IMR-90 (cell line): Measurements from ENCODE around the gene MGAT5B. TPM values are rescaled to one million over a fixed set of nuclear protein-coding genes. Genes with fewer than 3 reads are reported as not detected.

Experiments used
- ATAC-seq: fragments of 200-7000 bp; cut with Tn5 transposase; 2 replicates; pipeline ENCODE4 v1.9.1; 2020; ENCODE audit warnings: low read depth, mild to moderate bottlenecking, moderate library complexity
- BruUV-seq: library from RNA; stranded (reverse); fragments of 400-500 nt; replicated peaks from 2 replicates; lab custom pipeline; 2021; lab: Mats Ljungman, UMichigan
- CTCF ChIA-PET: fragments of 300-600 bp; formaldehyde crosslinking; extraction: SDS; loops from one replicate; lab custom pipeline; 2021; ENCODE audit warnings: antibody characterized with exemption; lab: Yijun Ruan, JAX
- POLR2A ChIA-PET: fragments of 300-600 bp; sonication (Branson Sonifier 250); formaldehyde crosslinking; loops from one replicate; lab custom pipeline; 2022; ENCODE audit warnings: antibody characterized with exemption; ENCODE audit not compliant: unreplicated experiment; lab: Charles Lee
- DNase-seq: peaks from one replicate; pipeline ENCODE4 v3.0.0; 2013
- H2AFZ ChIP-seq: replicated peaks from 2 replicates; pipeline ENCODE3; 2013; ENCODE audit warnings: low read length, mild to moderate bottlenecking; ENCODE audit not compliant: poor library complexity
- H2AK5ac ChIP-seq: 2 replicates; pipeline ENCODE4 v1.6.1; 2013; ENCODE audit warnings: low read depth, low read length, inconsistent platforms
- H2AK9ac ChIP-seq: replicated peaks from 2 replicates; pipeline ENCODE3; 2013; ENCODE audit warnings: mild to moderate bottlenecking, low read depth, low read length, moderate library complexity; ENCODE audit not compliant: poor library complexity
- H2BK120ac ChIP-seq: 2 replicates; pipeline ENCODE4 v1.6.1; 2013; ENCODE audit warnings: low read depth, low read length, inconsistent platforms
- H2BK15ac ChIP-seq: 3 replicates; pipeline ENCODE4 v1.6.1; 2013; ENCODE audit warnings: low read depth, low read length, inconsistent platforms
- H2BK20ac ChIP-seq: 2 replicates; pipeline ENCODE4 v1.6.1; 2013; ENCODE audit warnings: low read depth, mild to moderate bottlenecking, inconsistent platforms, low read length, moderate library complexity
- H2BK5ac ChIP-seq: 2 replicates; pipeline ENCODE4 v1.6.1; 2013; ENCODE audit warnings: mild to moderate bottlenecking, low read depth, low read length, inconsistent platforms; ENCODE audit not compliant: poor library complexity, severe bottlenecking
- H3K14ac ChIP-seq: replicated peaks from 2 replicates; pipeline ENCODE4 v1.6.1; 2013; ENCODE audit warnings: low read depth, low read length, inconsistent platforms
- H3K18ac ChIP-seq: 2 replicates; pipeline ENCODE4 v1.6.1; 2013; ENCODE audit warnings: low read depth, low read length, control low read depth
- H3K23ac ChIP-seq: 2 replicates; pipeline ENCODE4 v1.6.1; 2013; ENCODE audit warnings: low read depth, low read length, inconsistent platforms
- H3K27ac ChIP-seq: 2 replicates; pipeline ENCODE4 v1.5.1; 2013; ENCODE audit warnings: mild to moderate bottlenecking, control low read depth, low read length; ENCODE audit not compliant: insufficient read depth
- H3K27me3 ChIP-seq: 2 replicates; pipeline ENCODE4 v1.6.1; 2013; ENCODE audit warnings: low read length; ENCODE audit not compliant: control insufficient read depth, insufficient read depth
- H3K36me3 ChIP-seq: 2 replicates; pipeline ENCODE4 v1.6.1; 2013; ENCODE audit warnings: low read length, mixed read lengths; ENCODE audit not compliant: control insufficient read depth, insufficient read depth
- H3K4ac ChIP-seq: 2 replicates; pipeline ENCODE4 v1.6.1; 2013; ENCODE audit warnings: low read depth, low read length, inconsistent platforms
- H3K4me1 ChIP-seq: 2 replicates; pipeline ENCODE4 v1.6.1; 2013; ENCODE audit warnings: low read length, mixed read lengths; ENCODE audit not compliant: control insufficient read depth, insufficient read depth
- H3K4me2 ChIP-seq: 2 replicates; pipeline ENCODE4 v1.6.1; 2013; ENCODE audit warnings: low read depth, mild to moderate bottlenecking, control low read depth, low read length, moderate library complexity
- H3K4me3 ChIP-seq: 2 replicates; pipeline ENCODE4 v1.5.1; 2013; ENCODE audit warnings: low read depth, mild to moderate bottlenecking, control low read depth, low read length, moderate library complexity; ENCODE audit not compliant: insufficient read depth
- H3K56ac ChIP-seq: 2 replicates; pipeline ENCODE4 v1.6.1; 2013; ENCODE audit warnings: low read length, inconsistent platforms; ENCODE audit not compliant: insufficient read depth; ENCODE audit errors: extremely low read depth
- H3K79me1 ChIP-seq, 2 experiments: 2 replicates each; pipeline ENCODE4 v1.6.1; 2013; ENCODE audit warnings: low read length in 2 of 2, inconsistent platforms in 1 of 2, low read depth in 1 of 2
- H3K9ac ChIP-seq: 2 replicates; pipeline ENCODE4 v1.6.1; 2013; ENCODE audit warnings: low read depth, low read length, control low read depth
- H3K9me1 ChIP-seq: 2 replicates; pipeline ENCODE4 v1.6.1; 2013; ENCODE audit warnings: low read length, inconsistent platforms; ENCODE audit not compliant: insufficient read depth
- H3K9me3 ChIP-seq: 2 replicates; pipeline ENCODE4 v1.6.1; 2013; ENCODE audit warnings: low read length; ENCODE audit not compliant: control insufficient read depth, insufficient read depth
- H4K20me1 ChIP-seq: 2 replicates; pipeline ENCODE4 v1.6.1; 2013; ENCODE audit warnings: low read length, inconsistent platforms; ENCODE audit not compliant: insufficient read depth
- H4K5ac ChIP-seq: 2 replicates; pipeline ENCODE4 v1.6.1; 2013; ENCODE audit warnings: mild to moderate bottlenecking, low read depth, low read length, control low read depth
- H4K8ac ChIP-seq, 2 experiments: 2 replicates each; pipeline ENCODE4 v1.6.1; 2013; ENCODE audit warnings: low read depth in 2 of 2, low read length in 2 of 2, control low read depth in 1 of 2, inconsistent platforms in 1 of 2
- H4K91ac ChIP-seq: 2 replicates; pipeline ENCODE4 v1.6.1; 2013; ENCODE audit warnings: low read depth, low read length, inconsistent platforms; ENCODE audit not compliant: insufficient read depth
- BHLHE40 ChIP-seq: fragments of 150-350 bp; IDR thresholded peaks from 2 replicates; pipeline ENCODE4 v1.6.1; 2016; ENCODE audit warnings: mild to moderate bottlenecking, low read depth, low read length
- CEBPB ChIP-seq: IDR thresholded peaks from 2 replicates; pipeline ENCODE4 v1.6.1; 2012; ENCODE audit warnings: low read depth, low read length, improper control_type of control experiment
- CHD1 ChIP-seq: IDR thresholded peaks from 2 replicates; pipeline ENCODE4 v1.6.1; 2012; ENCODE audit warnings: low read depth, low read length, improper control_type of control experiment
- FOS ChIP-seq: fragments of 150-350 bp; IDR thresholded peaks from 2 replicates; pipeline ENCODE4 v1.6.1; 2016; ENCODE audit warnings: low read depth, low read length
- MAFK ChIP-seq: IDR thresholded peaks from 2 replicates; pipeline ENCODE4 v1.6.1; 2012; ENCODE audit warnings: low read depth, low read length, improper control_type of control experiment
- MAZ ChIP-seq: IDR thresholded peaks from 2 replicates; pipeline ENCODE4 v1.6.1; 2012; ENCODE audit warnings: low read depth, mild to moderate bottlenecking, low read length, improper control_type of control experiment, moderate library complexity, borderline replicate concordance
- MXI1 ChIP-seq: IDR thresholded peaks from 2 replicates; pipeline ENCODE4 v1.6.1; 2012; ENCODE audit warnings: low read depth, mild to moderate bottlenecking, low read length, moderate library complexity, borderline replicate concordance
- NFE2L2 ChIP-seq: fragments of 150-350 bp; IDR thresholded peaks from 2 replicates; pipeline ENCODE4 v1.6.1; 2016; ENCODE audit warnings: low read depth, mild to moderate bottlenecking, low read length
- POLR2A ChIP-seq: IDR thresholded peaks from 2 replicates; pipeline ENCODE4 v1.6.1; 2012; ENCODE audit warnings: mild to moderate bottlenecking, low read depth, low read length
- RAD21 ChIP-seq: IDR thresholded peaks from 2 replicates; pipeline ENCODE4 v1.6.1; 2012; ENCODE audit warnings: low read length, improper control_type of control experiment
- RCOR1 ChIP-seq: IDR thresholded peaks from 2 replicates; pipeline ENCODE4 v1.6.1; 2012; ENCODE audit warnings: mild to moderate bottlenecking, low read length, improper control_type of control experiment; ENCODE audit not compliant: insufficient replicate concordance
- RFX5 ChIP-seq: IDR thresholded peaks from 2 replicates; pipeline ENCODE4 v1.8.0; 2012; ENCODE audit warnings: low read depth, mild to moderate bottlenecking, low read length, moderate library complexity
- SMC3 ChIP-seq: fragments of 150-350 bp; IDR thresholded peaks from 2 replicates; pipeline ENCODE4 v1.6.1; 2016; ENCODE audit warnings: low read depth, mild to moderate bottlenecking, antibody characterized with exemption, low read length, moderate library complexity
- WGBS, 2 experiments: methylation state at CpG; one replicate each; pipeline versions ENCODE4 v1.1.5 to v1.1.7; 2013; ENCODE audit warnings: missing lambda C conversion rate in 2 of 2; ENCODE audit not compliant: insufficient read length in 1 of 2; ENCODE audit errors: extremely low coverage in 2 of 2; 5-methylcytosine and 5-hydroxymethylcytosine counted together
- dilution Hi-C: fragments of 300-500 bp; cut with HindIII; formaldehyde crosslinking; loops from one replicate; pipeline ENCODE4 v1.14.3; 2018; ENCODE audit warnings: low sequenced_read_pairs; ENCODE audit not compliant: unreplicated experiment
- in situ Hi-C: fragments of 300-500 bp; cut with MboI; formaldehyde crosslinking; loops from 3 replicates; pipeline ENCODE4 v1.14.3; 2019; ENCODE audit warnings: low sequenced_read_pairs, inconsistent platforms, mixed read lengths
- intact Hi-C: fragments of 100-400 bp; cut with micrococcal nuclease; formaldehyde crosslinking; loops from 2 replicates; pipeline ENCODE4 v1.10.0; 2022
- polyA plus RNA-seq, 3 experiments: library from polyadenylated mRNA; depleted of rRNA; stranded (reverse); fragments of >200 nt; gene quantifications; 2 replicates each; pipeline ENCODE4 v1.2.3, GENCODE V29; 2012; ENCODE audit warnings: low replicate concordance in 1 of 3
- total RNA-seq: library from RNA; depleted of rRNA; stranded (reverse); fragments of >200 nt; gene quantifications from 2 replicates; pipeline ENCODE4 v1.2.3, GENCODE V29; 2012
- TF ChIP-seq, protein P1 (sequence below): fragments of 150-350 bp; IDR thresholded peaks from 2 replicates; pipeline ENCODE4 v1.6.1; 2017; ENCODE audit warnings: mild to moderate bottlenecking, antibody characterized with exemption, low read length, low read depth
- TF ChIP-seq, protein P2 (sequence below): conservative IDR thresholded peaks from 2 replicates; pipeline ENCODE4 v1.5.1; 2012; ENCODE audit warnings: mild to moderate bottlenecking, low read depth, low read length, improper control_type of control experiment
- TF ChIP-seq, protein P3 (sequence below): fragments of 150-350 bp; IDR thresholded peaks from 2 replicates; pipeline ENCODE4 v1.6.1; 2016; ENCODE audit warnings: low read depth, mild to moderate bottlenecking, low read length, moderate library complexity, borderline replicate concordance

MGAT5B gene
- total and polyA plus RNA-seq, 2 of the 4 experiments (the other 2 are of a cell fraction) = 0.54 to 2.0 TPM

DNA sequence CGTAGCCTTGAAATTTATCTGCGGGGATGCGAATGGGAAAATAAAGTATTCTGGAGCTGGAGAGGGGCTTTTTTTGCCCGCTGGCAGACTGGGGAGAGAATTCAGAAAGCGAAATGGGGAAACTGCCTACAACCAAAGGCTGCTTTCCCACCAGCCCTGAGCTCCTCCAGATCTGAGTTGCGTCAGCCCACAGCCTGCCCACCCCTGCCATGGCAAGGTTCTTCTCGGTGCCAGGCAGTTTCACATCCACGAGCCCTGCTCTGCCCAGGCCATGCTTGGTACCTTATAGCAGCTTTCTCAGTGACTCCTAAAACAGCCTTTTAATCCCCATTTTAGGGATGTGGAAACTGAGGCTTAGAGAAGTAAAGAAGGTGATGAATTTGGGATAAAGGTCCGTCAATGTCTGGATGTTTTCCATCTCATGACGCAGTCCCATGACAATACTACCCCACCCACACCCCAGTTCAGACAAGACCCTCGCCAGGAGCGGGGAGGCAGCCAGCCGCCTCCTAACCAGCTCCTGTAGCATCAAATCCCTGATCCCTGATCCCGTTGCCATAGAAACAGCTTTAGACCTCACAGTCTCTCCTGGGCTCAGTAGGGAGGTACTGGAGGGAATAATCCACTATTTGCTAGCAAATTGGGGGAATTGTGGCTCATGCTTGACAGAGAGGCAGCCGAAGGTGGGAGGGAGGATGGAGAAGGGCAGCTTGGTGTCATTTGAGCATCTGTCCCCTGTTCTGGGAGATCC lies 113.5 kb downstream of the MGAT5B start:
- Histone ChIP-seq H3K27me3 (peaks cover 36% of the 10 kb centered on the region), H2BK120ac (no peak overlapping the region), H2BK15ac (no peak overlapping the region), H3K27ac (no peak overlapping the region), H3K4ac (no peak overlapping the region), H2AFZ (no peak overlapping the region), H4K8ac (no peak overlapping the region), H4K5ac (no peak overlapping the region), H3K9ac (no peak overlapping the region), H3K4me1 (no peaks in the 10 kb centered on the region), H3K79me1 (no peaks in the 10 kb centered on the region), H4K91ac (no peak overlapping the region), H3K36me3 (no peaks in the 10 kb centered on the region), H2AK9ac (no peak overlapping the region), H3K4me2 (no peak overlapping the region), H3K18ac (no peak overlapping the region), H2BK5ac (no peak overlapping the region), H2BK20ac (no peak overlapping the region), H3K56ac (no peak overlapping the region), H3K4me3 (no peak overlapping the region), H4K20me1 (no peaks in the 10 kb centered on the region), H3K14ac (no peak overlapping the region), H2AK5ac (no peak overlapping the region), H3K23ac (no peak overlapping the region), H3K9me3 (0 out of 2 replicates have a peak, but pooled peaks cover 4% of the 10 kb centered on the region), H3K9me1 (no peaks in the 10 kb centered on the region)
- ChIA-PET CTCF (no interaction called here), POLR2A (no interaction called here)
- intact Hi-C loops (no loop called here), in situ Hi-C loops (no loop called here), dilution Hi-C loops (no loop called here)
- 72% methylated on average over 3 of the region's 15 CpGs; no CpG with 5 or more reads in 1 of the 2 experiments for WGBS, 2 experiments
- no peak for TF ChIP-seq NFE2L2
- TF ChIP-seq BHLHE40 = no peak
- TF ChIP-seq CEBPB = no peak
- TF ChIP-seq MAZ = no peak
- no peak for TF ChIP-seq RAD21
- TF ChIP-seq MXI1 = no peak
- no peak for TF ChIP-seq RFX5
- TF ChIP-seq RCOR1 = no peak
- TF ChIP-seq, protein P1, sequence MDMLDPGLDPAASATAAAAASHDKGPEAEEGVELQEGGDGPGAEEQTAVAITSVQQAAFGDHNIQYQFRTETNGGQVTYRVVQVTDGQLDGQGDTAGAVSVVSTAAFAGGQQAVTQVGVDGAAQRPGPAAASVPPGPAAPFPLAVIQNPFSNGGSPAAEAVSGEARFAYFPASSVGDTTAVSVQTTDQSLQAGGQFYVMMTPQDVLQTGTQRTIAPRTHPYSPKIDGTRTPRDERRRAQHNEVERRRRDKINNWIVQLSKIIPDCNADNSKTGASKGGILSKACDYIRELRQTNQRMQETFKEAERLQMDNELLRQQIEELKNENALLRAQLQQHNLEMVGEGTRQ = no peak
- TF ChIP-seq MAFK = no peak
- TF ChIP-seq CHD1 = no peak
- no peak for TF ChIP-seq FOS
- TF ChIP-seq SMC3 = no peak
- TF ChIP-seq, protein P2, sequence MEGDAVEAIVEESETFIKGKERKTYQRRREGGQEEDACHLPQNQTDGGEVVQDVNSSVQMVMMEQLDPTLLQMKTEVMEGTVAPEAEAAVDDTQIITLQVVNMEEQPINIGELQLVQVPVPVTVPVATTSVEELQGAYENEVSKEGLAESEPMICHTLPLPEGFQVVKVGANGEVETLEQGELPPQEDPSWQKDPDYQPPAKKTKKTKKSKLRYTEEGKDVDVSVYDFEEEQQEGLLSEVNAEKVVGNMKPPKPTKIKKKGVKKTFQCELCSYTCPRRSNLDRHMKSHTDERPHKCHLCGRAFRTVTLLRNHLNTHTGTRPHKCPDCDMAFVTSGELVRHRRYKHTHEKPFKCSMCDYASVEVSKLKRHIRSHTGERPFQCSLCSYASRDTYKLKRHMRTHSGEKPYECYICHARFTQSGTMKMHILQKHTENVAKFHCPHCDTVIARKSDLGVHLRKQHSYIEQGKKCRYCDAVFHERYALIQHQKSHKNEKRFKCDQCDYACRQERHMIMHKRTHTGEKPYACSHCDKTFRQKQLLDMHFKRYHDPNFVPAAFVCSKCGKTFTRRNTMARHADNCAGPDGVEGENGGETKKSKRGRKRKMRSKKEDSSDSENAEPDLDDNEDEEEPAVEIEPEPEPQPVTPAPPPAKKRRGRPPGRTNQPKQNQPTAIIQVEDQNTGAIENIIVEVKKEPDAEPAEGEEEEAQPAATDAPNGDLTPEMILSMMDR = no peak
- TF ChIP-seq POLR2A = no peak
- TF ChIP-seq, protein P3, sequence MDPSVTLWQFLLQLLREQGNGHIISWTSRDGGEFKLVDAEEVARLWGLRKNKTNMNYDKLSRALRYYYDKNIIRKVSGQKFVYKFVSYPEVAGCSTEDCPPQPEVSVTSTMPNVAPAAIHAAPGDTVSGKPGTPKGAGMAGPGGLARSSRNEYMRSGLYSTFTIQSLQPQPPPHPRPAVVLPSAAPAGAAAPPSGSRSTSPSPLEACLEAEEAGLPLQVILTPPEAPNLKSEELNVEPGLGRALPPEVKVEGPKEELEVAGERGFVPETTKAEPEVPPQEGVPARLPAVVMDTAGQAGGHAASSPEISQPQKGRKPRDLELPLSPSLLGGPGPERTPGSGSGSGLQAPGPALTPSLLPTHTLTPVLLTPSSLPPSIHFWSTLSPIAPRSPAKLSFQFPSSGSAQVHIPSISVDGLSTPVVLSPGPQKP = no peak
- ATAC-seq (no peak), DNase-seq (no peak)
- BruUV-seq = no TSS peak
